Epithelial cell of esophagus (primary cell): ENCODE data around the gene TOMM7.
"Not testable (repeated sequence)": the region's sequence is repeated elsewhere in the genome, so short reads cannot be mapped to it uniquely, and the experiment has no call there.

Source experiments
- DNase-seq: peaks from one replicate; pipeline ENCODE4 v3.0.0; 2010; ENCODE audit warnings: low read depth
- H3K4me3 ChIP-seq: 2 replicates; pipeline ENCODE4 v1.5.1; 2011; ENCODE audit warnings: mild to moderate bottlenecking, low read length, control low read depth
- TF ChIP-seq, protein P1 (sequence below): IDR thresholded peaks from 2 replicates; pipeline ENCODE4 v1.5.1; 2011; ENCODE audit warnings: low read depth, mild to moderate bottlenecking, low read length, control low read depth, inconsistent platforms; ENCODE audit not compliant: insufficient read depth; ENCODE audit errors: missing control alignments

Gene TOMM7

DNA sequence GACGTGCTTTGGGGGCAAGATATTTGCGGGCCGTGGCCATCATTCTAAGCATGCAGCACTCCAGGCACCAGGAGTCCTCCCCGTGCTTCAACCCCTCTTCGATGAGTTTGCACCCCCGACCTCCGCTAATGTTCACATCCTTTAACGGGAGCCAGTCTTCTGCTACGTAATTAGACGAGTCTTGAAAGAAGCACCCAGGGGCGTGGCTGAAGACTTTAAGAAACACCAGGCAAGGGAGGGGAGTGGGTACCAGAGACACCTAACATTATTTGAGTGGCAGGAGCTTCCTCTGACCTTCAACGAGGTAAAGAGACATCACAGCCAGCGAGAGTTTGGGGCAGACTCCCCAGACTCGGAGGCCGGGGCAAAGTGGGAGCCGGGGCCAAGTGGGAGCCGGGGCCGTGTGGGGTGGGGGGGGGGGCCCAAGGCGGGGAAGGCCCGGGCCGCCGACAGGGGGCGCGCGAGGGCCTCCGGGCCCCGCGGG, 31.1 kb upstream of the TOMM7 start:
- TF ChIP-seq, protein P1, sequence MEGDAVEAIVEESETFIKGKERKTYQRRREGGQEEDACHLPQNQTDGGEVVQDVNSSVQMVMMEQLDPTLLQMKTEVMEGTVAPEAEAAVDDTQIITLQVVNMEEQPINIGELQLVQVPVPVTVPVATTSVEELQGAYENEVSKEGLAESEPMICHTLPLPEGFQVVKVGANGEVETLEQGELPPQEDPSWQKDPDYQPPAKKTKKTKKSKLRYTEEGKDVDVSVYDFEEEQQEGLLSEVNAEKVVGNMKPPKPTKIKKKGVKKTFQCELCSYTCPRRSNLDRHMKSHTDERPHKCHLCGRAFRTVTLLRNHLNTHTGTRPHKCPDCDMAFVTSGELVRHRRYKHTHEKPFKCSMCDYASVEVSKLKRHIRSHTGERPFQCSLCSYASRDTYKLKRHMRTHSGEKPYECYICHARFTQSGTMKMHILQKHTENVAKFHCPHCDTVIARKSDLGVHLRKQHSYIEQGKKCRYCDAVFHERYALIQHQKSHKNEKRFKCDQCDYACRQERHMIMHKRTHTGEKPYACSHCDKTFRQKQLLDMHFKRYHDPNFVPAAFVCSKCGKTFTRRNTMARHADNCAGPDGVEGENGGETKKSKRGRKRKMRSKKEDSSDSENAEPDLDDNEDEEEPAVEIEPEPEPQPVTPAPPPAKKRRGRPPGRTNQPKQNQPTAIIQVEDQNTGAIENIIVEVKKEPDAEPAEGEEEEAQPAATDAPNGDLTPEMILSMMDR: no peak
- H3K4me3 ChIP-seq: peak overlapping the region; percentile 78
- peak; percentile 42 for DNase-seq

DNA sequence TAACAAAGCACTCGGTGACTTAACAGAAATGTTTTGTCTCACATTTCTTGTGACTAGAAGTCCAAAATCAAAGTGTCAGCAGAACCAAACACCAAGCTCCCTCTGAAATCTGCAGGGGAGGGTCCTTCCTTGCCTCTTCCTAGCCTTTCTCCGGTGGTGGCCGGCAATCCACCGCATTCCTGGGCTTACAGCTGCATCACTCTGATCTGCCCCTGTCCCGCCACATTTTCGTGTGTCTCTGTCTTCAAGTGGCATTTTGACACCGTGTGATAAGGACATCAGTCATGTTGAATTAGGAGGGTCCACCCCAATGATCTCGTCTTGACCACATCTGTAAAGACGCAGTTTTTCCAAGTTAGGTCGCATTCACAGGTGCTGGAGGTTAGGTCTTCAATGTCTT, 30.5 kb upstream of the TOMM7 start:
- H3K4me3 ChIP-seq: no peak overlapping the region
- TF ChIP-seq, protein P1: no peak
- DNase-seq: no peak

GRCh38 chr7:22851145-22851544, 28.5 kb upstream of the TOMM7 start:
- TF ChIP-seq, protein P1: no peak
- peak; percentile 67 for DNase-seq
- H3K4me3 ChIP-seq: no peak overlapping the region

DNA sequence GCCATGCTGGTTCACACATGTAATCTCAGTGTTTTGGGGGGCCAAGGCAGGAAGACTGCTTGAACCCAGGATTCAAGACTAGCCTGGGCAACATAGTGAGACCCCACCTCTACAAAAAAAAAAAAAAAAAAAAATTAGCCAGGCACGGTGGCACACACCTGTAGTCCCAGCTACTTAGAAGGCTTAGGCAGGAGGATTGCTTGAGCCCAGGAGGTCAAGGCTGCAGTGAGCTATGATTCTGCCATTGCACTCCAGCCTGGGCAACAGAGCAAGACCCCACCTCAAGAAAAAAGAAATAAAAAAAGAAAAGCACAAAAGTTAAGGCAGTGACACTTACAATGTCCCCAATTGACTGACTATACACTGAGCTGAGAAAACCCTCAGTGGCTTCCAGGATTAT, 27.7 kb upstream of the TOMM7 start:
- not testable (repeated sequence) for H3K4me3 ChIP-seq, DNase-seq

- no peak for DNase-seq
- H3K4me3 ChIP-seq: no peak overlapping the region
- TF ChIP-seq, protein P1: no peak
These were observed 27.0 kb upstream of the TOMM7 start for GRCh38 chr7:22849662-22850061.

DNA sequence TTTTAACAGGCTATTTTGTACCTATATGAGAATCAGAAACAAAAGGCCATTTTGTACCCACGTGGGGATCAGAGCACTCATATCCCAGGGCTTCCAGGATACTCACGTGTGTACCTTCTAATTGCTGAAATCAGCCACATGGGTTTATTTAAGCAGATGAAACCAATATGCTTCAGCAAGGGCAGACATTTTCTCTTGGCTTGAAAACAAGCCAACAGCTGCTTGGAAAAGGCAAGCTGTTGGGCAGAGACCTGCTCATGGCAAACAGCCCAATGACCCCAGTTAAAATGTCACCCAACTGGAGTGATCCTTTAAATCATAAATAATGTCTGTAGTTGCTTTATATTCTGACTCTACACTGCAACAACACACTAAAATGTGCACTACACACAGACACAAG, 26.5 kb upstream of the TOMM7 start:
- no peak overlapping the region for H3K4me3 ChIP-seq
- no peak for DNase-seq
- TF ChIP-seq, protein P1: no peak

DNA sequence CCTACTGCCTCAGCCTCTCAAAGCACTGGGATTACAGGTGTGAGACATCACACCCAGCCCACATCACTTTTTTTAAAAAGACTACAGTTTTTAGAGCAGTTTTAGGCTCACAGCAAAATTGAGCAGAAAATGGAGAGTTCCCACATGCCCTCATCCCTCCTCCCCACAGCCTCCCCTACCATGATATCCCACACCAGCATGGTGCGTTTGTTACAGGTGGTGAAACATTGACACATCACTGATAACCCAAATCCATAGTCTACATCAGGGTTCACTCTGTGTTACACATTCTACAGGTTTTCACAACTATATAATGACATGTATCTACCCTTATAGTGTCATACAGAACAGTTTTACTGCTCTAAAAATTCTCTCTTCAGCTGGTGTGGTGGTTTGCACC, 24.3 kb upstream of the TOMM7 start:
- TF ChIP-seq, protein P1: no peak
- no peak for DNase-seq

More for the DNA sequence above, 24.3 kb upstream of the TOMM7 start:
- no peak overlapping the region for H3K4me3 ChIP-seq
